ENCODE data around the gene TNFRSF1A. TPM values are rescaled to one million over a fixed set of nuclear protein-coding genes. Genes with fewer than 3 reads are reported as not detected.

TNFRSF1A gene
- total and polyA plus RNA-seq, 2 of the 13 experiments (the other 11 are each of a cell fraction or from before 2014, with no cell fraction given) = 41.5 to 61.2 TPM

DNA sequence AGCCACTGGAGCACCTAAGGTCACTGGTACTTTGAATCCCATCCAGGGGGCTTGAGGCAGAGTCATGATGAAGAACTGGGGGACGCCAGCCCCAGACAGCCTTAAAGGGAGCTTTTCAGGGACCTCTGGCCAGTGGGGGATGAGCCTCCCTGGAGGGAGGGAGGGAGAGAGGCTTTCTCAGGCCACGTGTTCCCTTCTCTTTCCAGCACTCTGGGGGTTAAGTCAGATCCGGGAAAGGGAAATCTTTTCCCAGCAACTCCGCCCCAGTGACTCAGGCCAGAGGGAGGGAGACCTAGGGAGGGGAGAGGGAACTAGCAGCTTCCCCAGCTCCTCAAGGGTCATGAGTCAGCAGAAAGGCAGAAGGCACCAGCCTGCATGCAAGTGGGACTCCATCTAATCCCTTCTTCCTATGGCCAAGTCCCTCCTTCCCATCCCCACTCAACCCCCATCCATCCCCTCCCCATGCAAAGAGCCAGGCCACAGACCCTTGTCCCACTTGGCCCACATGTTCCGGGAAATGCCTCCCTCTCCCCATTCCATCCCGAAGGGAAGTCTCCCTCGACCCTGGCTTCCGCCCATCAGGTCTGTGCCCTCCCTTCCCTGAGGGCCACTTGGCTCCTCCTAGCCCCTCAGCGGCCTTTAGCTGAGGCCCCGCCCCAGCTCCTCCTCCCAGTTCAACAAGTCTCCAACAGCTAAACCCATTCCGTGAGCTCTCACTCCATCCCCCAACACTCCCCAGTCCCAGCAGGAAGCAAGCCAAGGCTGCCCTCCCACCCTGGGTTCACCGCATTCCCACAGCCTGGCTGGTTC, 5.6 kb downstream of the TNFRSF1A start (continued):
- no peak for TF ChIP-seq ATM (IDR thresholded peaks at IDR 0.05; ENCODE audit: borderline replicate concordance)
- 0 out of 2 replicates have a peak, but pooled peaks have one; percentile 17 for TF ChIP-seq ZFP37 (CRISPR knock-in tag; IDR thresholded peaks at IDR 0.05; ENCODE audit: borderline replicate concordance)
- TF ChIP-seq, protein P1, sequence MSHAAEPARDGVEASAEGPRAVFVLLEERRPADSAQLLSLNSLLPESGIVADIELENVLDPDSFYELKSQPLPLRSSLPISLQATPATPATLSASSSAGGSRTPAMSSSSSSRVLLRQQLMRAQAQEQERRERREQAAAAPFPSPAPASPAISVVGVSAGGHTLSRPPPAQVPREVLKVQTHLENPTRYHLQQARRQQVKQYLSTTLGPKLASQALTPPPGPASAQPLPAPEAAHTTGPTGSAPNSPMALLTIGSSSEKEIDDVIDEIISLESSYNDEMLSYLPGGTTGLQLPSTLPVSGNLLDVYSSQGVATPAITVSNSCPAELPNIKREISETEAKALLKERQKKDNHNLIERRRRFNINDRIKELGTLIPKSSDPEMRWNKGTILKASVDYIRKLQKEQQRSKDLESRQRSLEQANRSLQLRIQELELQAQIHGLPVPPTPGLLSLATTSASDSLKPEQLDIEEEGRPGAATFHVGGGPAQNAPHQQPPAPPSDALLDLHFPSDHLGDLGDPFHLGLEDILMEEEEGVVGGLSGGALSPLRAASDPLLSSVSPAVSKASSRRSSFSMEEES (CRISPR knock-in tag; IDR thresholded peaks at IDR 0.05) = no peak; the same call in 1 of the 2 replicates
- no peak for TF ChIP-seq ZNF317 (CRISPR knock-in tag; IDR thresholded peaks at IDR 0.05)
- TF ChIP-seq ZNF800 (CRISPR knock-in tag; IDR thresholded peaks at IDR 0.05) = no peak; the same call in 1 of the 2 replicates
- no peak for TF ChIP-seq LRRFIP1 (CRISPR knock-in tag; conservative IDR thresholded peaks at IDR 0.05)
- no peak for TF ChIP-seq TMF1 (CRISPR knock-in tag; IDR thresholded peaks at IDR 0.05; ENCODE audit: low read depth)
- no peak for TF ChIP-seq DPF2 (CRISPR knock-in tag; IDR thresholded peaks at IDR 0.05; ENCODE audit: borderline replicate concordance, low read depth)
- no peak for TF ChIP-seq ZNF460 (CRISPR knock-in tag; IDR thresholded peaks at IDR 0.05; ENCODE audit: borderline replicate concordance)
- no peak for TF ChIP-seq SMAD1 (CRISPR knock-in tag; IDR thresholded peaks at IDR 0.05; ENCODE audit: borderline replicate concordance, low read depth)
- no peak for TF ChIP-seq KAT7 (CRISPR knock-in tag; IDR thresholded peaks at IDR 0.05; ENCODE audit: borderline replicate concordance)
- no peak for TF ChIP-seq RERE (CRISPR knock-in tag; IDR thresholded peaks at IDR 0.05; ENCODE audit: low read depth)
- TF ChIP-seq ZNF75D (CRISPR knock-in tag; IDR thresholded peaks at IDR 0.05; ENCODE audit: borderline replicate concordance) = no peak
- TF ChIP-seq ZNF747 (CRISPR knock-in tag; IDR thresholded peaks at IDR 0.05; ENCODE audit: borderline replicate concordance) = peak; percentile 69
- peak; percentile 31; the same call in 1 of the 2 replicates for TF ChIP-seq CCDC6 (CRISPR knock-in tag; IDR thresholded peaks at IDR 0.05)
- peak; percentile 1; the same call in 1 of the 2 replicates for TF ChIP-seq ZNF225 (CRISPR knock-in tag; IDR thresholded peaks at IDR 0.05)
- TF ChIP-seq ZNF143 (CRISPR knock-in tag; IDR thresholded peaks at IDR 0.05) = no peak; the same call in 1 of the 2 replicates
